Liver (tissue), 9 donors: ENCODE data around the gene RRAS2. TPM values are rescaled to one million over a fixed set of nuclear protein-coding genes. Genes with fewer than 3 reads are reported as not detected.

Experiments used
- DNase-seq: peaks from one replicate; pipeline ENCODE4 v3.0.0-alpha.2; 2017; ENCODE audit warnings: low spot score
- H3K27ac ChIP-seq, 2 donors: one replicate each; pipeline ENCODE4 v1.7.0; 2013; ENCODE audit warnings: inconsistent platforms in 2 of 2, low read length in 2 of 2, control low read depth in 1 of 2, low read depth in 1 of 2, mild to moderate bottlenecking in 1 of 2
- H3K27me3 ChIP-seq, 4 donors: one replicate each; pipeline versions ENCODE4 v1.6.1 to v1.7.0; 2013; ENCODE audit warnings: low read length in 3 of 4, inconsistent platforms in 1 of 4, mild to moderate bottlenecking in 1 of 4, moderate library complexity in 1 of 4; ENCODE audit not compliant: control insufficient read depth in 4 of 4, insufficient read depth in 4 of 4
- H3K36me3 ChIP-seq, 4 donors: one replicate each; pipeline versions ENCODE4 v1.6.1 to v1.7.0; 2013; ENCODE audit warnings: low read length in 3 of 4, mild to moderate bottlenecking in 3 of 4, low read depth in 1 of 4, moderate library complexity in 1 of 4; ENCODE audit not compliant: control insufficient read depth in 4 of 4, insufficient read depth in 3 of 4
- H3K4me1 ChIP-seq, 4 donors: one replicate each; pipeline versions ENCODE4 v1.6.1 to v1.7.0; 2013; ENCODE audit warnings: low read length in 3 of 4, mild to moderate bottlenecking in 3 of 4, moderate library complexity in 1 of 4; ENCODE audit not compliant: control insufficient read depth in 4 of 4, insufficient read depth in 4 of 4
- H3K4me3 ChIP-seq, 3 donors: one replicate each; pipeline versions ENCODE4 v1.6.1 to v1.7.0; 2013; ENCODE audit warnings: low read length in 3 of 3, control low read depth in 1 of 3, low read depth in 1 of 3, mild to moderate bottlenecking in 1 of 3
- H3K9ac ChIP-seq, 2 donors: one replicate each; pipeline ENCODE4 v1.7.0; 2013; ENCODE audit warnings: low read length in 2 of 2, mild to moderate bottlenecking in 2 of 2, moderate library complexity in 2 of 2, control low read depth in 1 of 2, low read depth in 1 of 2
- H3K9me3 ChIP-seq, 4 donors: one replicate each; pipeline versions ENCODE4 v1.6.1 to v1.7.0; 2013; ENCODE audit warnings: low read length in 3 of 4; ENCODE audit not compliant: control insufficient read depth in 4 of 4
- ATF3 ChIP-seq: IDR thresholded peaks from 2 replicates; pipeline ENCODE4 v1.6.1; 2016; ENCODE audit warnings: antibody characterized with exemption
- CTCF ChIP-seq: fragments of 150-350 bp; IDR thresholded peaks from 2 replicates; pipeline ENCODE4 v1.5.1; 2017; ENCODE audit warnings: improper control_type of control experiment, low read depth, low read length; ENCODE audit not compliant: missing input control
- EGR1 ChIP-seq, 2 donors: IDR thresholded peaks; 2 replicates each; pipeline ENCODE4 v1.6.1; 2016 to 2018; ENCODE audit warnings: antibody characterized with exemption in 2 of 2, low read depth in 2 of 2
- FOXA1 ChIP-seq: IDR thresholded peaks from 2 replicates; pipeline ENCODE4 v1.6.1; 2016; ENCODE audit warnings: antibody characterized with exemption
- FOXA2 ChIP-seq: IDR thresholded peaks from 2 replicates; pipeline ENCODE4 v1.6.1; 2016; ENCODE audit warnings: antibody characterized with exemption
- GABPA ChIP-seq, 2 donors: IDR thresholded peaks in 1 of 2; conservative IDR thresholded peaks in 1 of 2; 2 replicates each; pipeline ENCODE4 v1.6.1; 2016; ENCODE audit warnings: antibody characterized with exemption in 2 of 2, mild to moderate bottlenecking in 1 of 2, moderate library complexity in 1 of 2
- HNF4A ChIP-seq, 2 donors: conservative IDR thresholded peaks; 2 replicates each; pipeline ENCODE4 v1.6.1; 2016; ENCODE audit warnings: antibody characterized with exemption in 2 of 2, mild to moderate bottlenecking in 2 of 2
- HNF4G ChIP-seq: IDR thresholded peaks from 2 replicates; pipeline ENCODE4 v1.6.1; 2016; ENCODE audit warnings: antibody characterized with exemption
- JUND ChIP-seq, 2 donors: IDR thresholded peaks; 2 replicates each; pipeline ENCODE4 v1.6.1; 2016; ENCODE audit warnings: antibody characterized with exemption in 2 of 2
- NR2F2 ChIP-seq: IDR thresholded peaks from 2 replicates; pipeline ENCODE4 v1.6.1; 2016; ENCODE audit warnings: antibody characterized with exemption
- RAD21 ChIP-seq, 2 donors: IDR thresholded peaks; 2 replicates each; pipeline ENCODE4 v1.6.1; 2016; ENCODE audit warnings: antibody characterized with exemption in 2 of 2, mild to moderate bottlenecking in 2 of 2
- REST ChIP-seq: IDR thresholded peaks from 2 replicates; pipeline ENCODE4 v1.6.1; 2016; ENCODE audit warnings: antibody characterized with exemption, mild to moderate bottlenecking
- RXRA ChIP-seq, 2 donors: IDR thresholded peaks; 2 replicates each; pipeline ENCODE4 v1.6.1; 2017 to 2018; ENCODE audit warnings: antibody characterized with exemption in 2 of 2, mild to moderate bottlenecking in 1 of 2
- SP1 ChIP-seq: IDR thresholded peaks from 2 replicates; pipeline ENCODE4 v1.6.1; 2018; ENCODE audit warnings: antibody characterized with exemption, mild to moderate bottlenecking
- TAF1 ChIP-seq: conservative IDR thresholded peaks from 2 replicates; pipeline ENCODE4 v1.6.1; 2016; ENCODE audit warnings: antibody characterized with exemption, mild to moderate bottlenecking
- YY1 ChIP-seq: IDR thresholded peaks from 2 replicates; pipeline ENCODE4 v1.6.1; 2016; ENCODE audit warnings: antibody characterized with exemption, mild to moderate bottlenecking
- ZBTB33 ChIP-seq: IDR thresholded peaks from 2 replicates; pipeline ENCODE4 v1.6.1; 2016; ENCODE audit warnings: antibody characterized with exemption
- WGBS: extraction: QIAGEN DNeasy Blood & Tissue Kit; methylation state at CpG from one replicate; pipeline ENCODE4 v1.1.7; 2013; 5-methylcytosine and 5-hydroxymethylcytosine counted together
- polyA plus RNA-seq, 2 donors: library from polyadenylated mRNA; stranded (reverse) in 1 of 2; unstranded in 1 of 2; fragments of 200-250 nt in 1 of 2; fragments of >200 nt in 1 of 2; fragmentation: Nextera tagmentation in 1 of 2; extraction: Ambion mirVana in 1 of 2; gene quantifications; one replicate each; pipeline versions ENCODE4 v1.2.1 to v1.2.3, GENCODE V29; 2013 to 2015
- total RNA-seq, 2 donors: library from RNA; depleted of rRNA; stranded (reverse); fragments of >200 nt; gene quantifications; one replicate each; pipeline ENCODE4 v1.2.3, GENCODE V29; 2014
- TF ChIP-seq, protein P1 (sequence below): IDR thresholded peaks from 2 replicates; pipeline ENCODE4 v1.6.1; 2016; ENCODE audit warnings: antibody characterized with exemption
- donor health status: healthy.
- donor health status: healthy.
- donor health status: healthy.
- donor health status: healthy.
- donor health status: healthy.

Gene RRAS2
- total and polyA plus RNA-seq, 4 donors, result 11.2 to 23.8 (median 17.5) TPM

DNA sequence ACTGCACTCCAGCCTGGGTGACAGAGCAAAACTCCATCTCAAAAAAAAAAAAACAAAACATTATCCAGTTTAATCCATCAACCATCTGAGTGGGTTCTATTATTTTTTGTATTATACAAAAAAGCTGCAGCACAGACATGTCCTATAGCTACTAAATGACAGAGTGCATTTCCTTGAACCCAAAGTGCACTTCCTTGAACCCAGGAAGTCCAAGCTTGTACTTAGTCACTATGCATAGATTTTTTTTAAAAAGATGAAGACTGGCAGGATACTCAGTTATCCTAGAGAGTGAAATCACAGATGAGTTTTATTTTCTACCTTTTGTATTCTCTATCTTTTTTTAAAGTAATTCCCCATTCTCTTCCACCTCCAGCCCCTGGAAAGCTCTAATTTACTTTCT lies 8.0 kb upstream of the RRAS2 start:
- TF ChIP-seq YY1 (no peak), CTCF (no peak), RAD21 (IDR thresholded peaks at IDR 0.05) (no peak), EGR1 (IDR thresholded peaks at IDR 0.05; ENCODE audit: low read depth in 2 of 2) (no peak), HNF4G (no peak), JUND (IDR thresholded peaks at IDR 0.05) (no peak), FOXA1 (no peak), HNF4A (conservative IDR thresholded peaks at IDR 0.05) (no peak), SP1 (no peak), FOXA2 (no peak), TAF1 (no peak), REST (no peak), ZBTB33 (no peak), GABPA (IDR thresholded peaks at IDR 0.05 in 1 of 2, conservative IDR thresholded peaks at IDR 0.05 in 1 of 2) (no peak), NR2F2 (no peak)
- TF ChIP-seq, protein P1, sequence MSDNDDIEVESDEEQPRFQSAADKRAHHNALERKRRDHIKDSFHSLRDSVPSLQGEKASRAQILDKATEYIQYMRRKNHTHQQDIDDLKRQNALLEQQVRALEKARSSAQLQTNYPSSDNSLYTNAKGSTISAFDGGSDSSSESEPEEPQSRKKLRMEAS, result no peak
- no peaks in the 10 kb centered on the region for H3K27me3 ChIP-seq

DNA sequence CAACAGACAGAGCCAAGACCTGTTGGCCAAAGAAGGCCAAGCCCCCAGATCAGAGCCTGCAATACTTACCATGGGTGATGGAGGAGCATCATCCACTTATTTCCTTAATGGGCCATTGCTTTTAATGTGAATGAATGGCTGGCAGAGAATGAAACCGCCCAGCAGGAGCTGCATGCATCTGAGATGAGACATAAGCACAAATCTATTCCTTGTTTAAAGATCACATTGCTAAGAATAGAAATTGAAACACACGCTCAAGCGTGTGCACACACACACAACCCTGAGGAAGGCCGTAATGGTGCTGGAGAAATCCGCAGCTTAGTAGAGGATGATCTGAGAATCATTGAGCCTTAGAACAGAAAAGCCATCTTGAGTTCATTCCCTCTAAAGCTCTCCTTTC lies 5.3 kb upstream of the RRAS2 start:
- Histone ChIP-seq H3K27me3 (no peaks in the 10 kb centered on the region), H3K9me3 (no peaks in the 10 kb centered on the region), H3K4me1 (peaks cover under 1 to 8% (median 7%) of the 10 kb centered on the region in 4 donors), H3K27ac (no peak overlapping the region), H3K9ac (no peak overlapping the region), H3K4me3 (no peak overlapping the region), H3K36me3 (no peaks in the 10 kb centered on the region)
- 96% methylated on average over 5 of the region's 5 CpGs for WGBS
- no peak for DNase-seq
- no peak for TF ChIP-seq RAD21 (IDR thresholded peaks at IDR 0.05)
- TF ChIP-seq NR2F2, result no peak
- no peak for TF ChIP-seq REST
- no peak for TF ChIP-seq YY1
- TF ChIP-seq ATF3, result no peak
- TF ChIP-seq FOXA1, result no peak
- TF ChIP-seq HNF4A (conservative IDR thresholded peaks at IDR 0.05), result no peak
- no peak for TF ChIP-seq HNF4G
- TF ChIP-seq RXRA (IDR thresholded peaks at IDR 0.05), result no peak
- TF ChIP-seq TAF1, result no peak
- TF ChIP-seq, protein P1, result no peak
- no peak for TF ChIP-seq SP1
- TF ChIP-seq CTCF, result no peak
- TF ChIP-seq EGR1 (IDR thresholded peaks at IDR 0.05; ENCODE audit: low read depth in 2 of 2), result no peak

More for the DNA sequence above, 8.0 kb upstream of the RRAS2 start:
- Histone ChIP-seq H3K36me3 (no peaks in the 10 kb centered on the region), H3K4me3 (no peak overlapping the region), H3K9ac (no peak overlapping the region), H3K4me1 (peaks cover 5 to 15% (median 11%) of the 10 kb centered on the region in 4 donors), H3K9me3 (no peaks in the 10 kb centered on the region), H3K27ac (no peak overlapping the region)
- no peak for DNase-seq
